ENCODE data around the gene ZSCAN22.

Gene ZSCAN22

GRCh38 chr19:58336216-58336615 is 9.4 kb downstream of the ZSCAN22 start:
- TF ChIP-seq EGR1 (IDR thresholded peaks at IDR 0.05) (no peak), YY1 (IDR thresholded peaks at IDR 0.05; ENCODE audit: low read depth) (no peak), NFIC (IDR thresholded peaks at IDR 0.05) (no peak), USF1 (IDR thresholded peaks at IDR 0.05) (no peak), TEAD4 (IDR thresholded peaks at IDR 0.05) (no peak), CREB1 (IDR thresholded peaks at IDR 0.05; ENCODE audit: low read depth) (no peak), TAF1 (IDR thresholded peaks at IDR 0.05; ENCODE audit: low read depth) (no peak), REST (IDR thresholded peaks at IDR 0.05; ENCODE audit: low read depth) (no peak), ZBTB7A (IDR thresholded peaks at IDR 0.05; ENCODE audit: low read depth) (no peak), MAX (IDR thresholded peaks at IDR 0.05) (no peak), TCF12 (IDR thresholded peaks at IDR 0.05; ENCODE audit: low read depth) (no peak), CEBPB (IDR thresholded peaks at IDR 0.05) (no peak), FOXM1 (IDR thresholded peaks at IDR 0.05; ENCODE audit: borderline replicate concordance, low read depth) (no peak), RAD21 (IDR thresholded peaks at IDR 0.05; ENCODE audit: low read depth) (no peak), EP300 (IDR thresholded peaks at IDR 0.05; ENCODE audit: borderline replicate concordance) (no peak)

GRCh38 chr19:58336820-58337219 is 10.0 kb downstream of the ZSCAN22 start:
- no peak for TF ChIP-seq ZBTB7A (IDR thresholded peaks at IDR 0.05; ENCODE audit: low read depth)
- TF ChIP-seq TAF1 (IDR thresholded peaks at IDR 0.05; ENCODE audit: low read depth): no peak
- no peak for TF ChIP-seq NFIC (IDR thresholded peaks at IDR 0.05)
- no peak for TF ChIP-seq FOXM1 (IDR thresholded peaks at IDR 0.05; ENCODE audit: borderline replicate concordance, low read depth)
- TF ChIP-seq EGR1 (IDR thresholded peaks at IDR 0.05): no peak
- TF ChIP-seq TCF12 (IDR thresholded peaks at IDR 0.05; ENCODE audit: low read depth): no peak
- TF ChIP-seq CREB1 (IDR thresholded peaks at IDR 0.05; ENCODE audit: low read depth): no peak
- TF ChIP-seq MAX (IDR thresholded peaks at IDR 0.05): no peak
- TF ChIP-seq REST (IDR thresholded peaks at IDR 0.05; ENCODE audit: low read depth): no peak
- no peak for TF ChIP-seq RAD21 (IDR thresholded peaks at IDR 0.05; ENCODE audit: low read depth)
- TF ChIP-seq EP300 (IDR thresholded peaks at IDR 0.05; ENCODE audit: borderline replicate concordance): no peak
- no peak for TF ChIP-seq CEBPB (IDR thresholded peaks at IDR 0.05)
- no peak for TF ChIP-seq USF1 (IDR thresholded peaks at IDR 0.05)
- TF ChIP-seq TEAD4 (IDR thresholded peaks at IDR 0.05): no peak
- no peak for TF ChIP-seq YY1 (IDR thresholded peaks at IDR 0.05; ENCODE audit: low read depth)

- no peak for TF ChIP-seq MAX (IDR thresholded peaks at IDR 0.05)
- TF ChIP-seq FOXM1 (IDR thresholded peaks at IDR 0.05; ENCODE audit: borderline replicate concordance, low read depth): no peak
- TF ChIP-seq EGR1 (IDR thresholded peaks at IDR 0.05): no peak
- no peak for TF ChIP-seq TAF1 (IDR thresholded peaks at IDR 0.05; ENCODE audit: low read depth)
- TF ChIP-seq EP300 (IDR thresholded peaks at IDR 0.05; ENCODE audit: borderline replicate concordance): no peak
- no peak for TF ChIP-seq CREB1 (IDR thresholded peaks at IDR 0.05; ENCODE audit: low read depth)
- TF ChIP-seq USF1 (IDR thresholded peaks at IDR 0.05): no peak
- no peak for TF ChIP-seq TCF12 (IDR thresholded peaks at IDR 0.05; ENCODE audit: low read depth)
- no peak for TF ChIP-seq RAD21 (IDR thresholded peaks at IDR 0.05; ENCODE audit: low read depth)
- no peak for TF ChIP-seq NFIC (IDR thresholded peaks at IDR 0.05)
- no peak for TF ChIP-seq CEBPB (IDR thresholded peaks at IDR 0.05)
- no peak for TF ChIP-seq REST (IDR thresholded peaks at IDR 0.05; ENCODE audit: low read depth)
Observed at GRCh38 chr19:58338336-58338735, 11.5 kb downstream of the ZSCAN22 start.
